ENCODE data around the gene STK11. TPM values are rescaled to one million over a fixed set of nuclear protein-coding genes. Genes with fewer than 3 reads are reported as not detected.

STK11 gene
- total RNA-seq, 2 experiments from 2014 or later, result 76.5 to 78.4 TPM

DNA sequence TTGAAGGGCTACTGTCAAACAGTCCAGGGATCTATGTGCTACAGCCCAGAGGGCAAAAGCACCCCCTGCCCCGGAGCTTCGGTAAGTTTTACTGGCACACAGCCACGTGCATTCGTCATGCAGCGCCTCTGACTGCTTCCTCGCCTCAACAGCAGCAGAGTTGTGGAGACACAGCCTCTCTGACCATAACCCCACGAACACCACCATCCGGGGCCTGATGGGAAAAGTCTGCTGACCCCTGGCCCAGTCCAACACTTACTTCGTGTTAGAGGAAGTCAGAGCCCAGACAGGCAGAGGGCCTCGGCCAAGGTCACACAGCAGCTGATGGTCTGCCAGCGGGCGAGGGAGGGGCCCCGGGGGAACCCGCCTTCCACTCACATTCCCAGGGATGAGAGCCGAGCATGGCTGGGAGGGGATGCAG, 27.1 kb downstream of the STK11 start:
- H3K27ac ChIP-seq (ENCODE audit: low read depth, low read length, poor library complexity, severe bottlenecking), result no peak overlapping the region
- H4K20me1 ChIP-seq (ENCODE audit: insufficient read depth, low read length), result no peaks in the 10 kb centered on the region
- no TSS peak for BruUV-seq (replicated peaks)
- intact Hi-C loops (cut with micrococcal nuclease; ENCODE audit: unreplicated experiment), result no loop called here
- ChIA-PET CTCF (ENCODE audit: unreplicated experiment) (no interaction called here), POLR2A (no interaction called here)
- TF ChIP-seq EZH2phosphoT487 (IDR thresholded peaks at IDR 0.05; ENCODE audit: borderline replicate concordance, low read depth, low read length), result no peak
- TF ChIP-seq CTCF (conservative IDR thresholded peaks at IDR 0.05; ENCODE audit: low read length), result no peak
- no peak for DNase-seq (ENCODE audit: low spot score)
- H3K9me2 ChIP-seq (ENCODE audit: insufficient read depth, low read length), result no peaks in the 10 kb centered on the region
- no peaks in the 10 kb centered on the region for H3K9me3 ChIP-seq (ENCODE audit: low read length)
- peaks cover 8% of the 10 kb centered on the region for H3K36me3 ChIP-seq (ENCODE audit: insufficient read depth, low read length)
- no peaks in the 10 kb centered on the region for H3K4me1 ChIP-seq (ENCODE audit: insufficient read depth, low read length, poor library complexity, severe bottlenecking)
- no peak overlapping the region for H2AFZ ChIP-seq (ENCODE audit: low read length)
- no peak overlapping the region for H3K4me3 ChIP-seq (ENCODE audit: low read depth, low read length, poor library complexity, severe bottlenecking)
- H3K4me2 ChIP-seq (ENCODE audit: low read length), result no peak overlapping the region
- no peaks in the 10 kb centered on the region for H3K79me2 ChIP-seq (ENCODE audit: insufficient read depth, low read depth, low read length)

- BruUV-seq (replicated peaks), result no TSS peak
- Histone ChIP-seq H3K79me2 (ENCODE audit: insufficient read depth, low read depth, low read length) (no peaks in the 10 kb centered on the region), H3K9me2 (ENCODE audit: insufficient read depth, low read length) (no peaks in the 10 kb centered on the region), H3K9me3 (ENCODE audit: low read length) (no peaks in the 10 kb centered on the region), H3K36me3 (ENCODE audit: insufficient read depth, low read length) (peaks cover 2% of the 10 kb centered on the region), H3K4me1 (ENCODE audit: insufficient read depth, low read length, poor library complexity, severe bottlenecking) (no peaks in the 10 kb centered on the region), H3K4me3 (ENCODE audit: low read depth, low read length, poor library complexity, severe bottlenecking) (no peak overlapping the region), H2AFZ (ENCODE audit: low read length) (no peak overlapping the region), H4K20me1 (ENCODE audit: insufficient read depth, low read length) (no peaks in the 10 kb centered on the region), H3K4me2 (ENCODE audit: low read length) (no peak overlapping the region), H3K27ac (ENCODE audit: low read depth, low read length, poor library complexity, severe bottlenecking) (no peak overlapping the region)
- intact Hi-C loops (cut with micrococcal nuclease; ENCODE audit: unreplicated experiment), result no loop called here
- no peak for DNase-seq (ENCODE audit: low spot score)
- POLR2A ChIA-PET, result no interaction called here
- TF ChIP-seq EZH2phosphoT487 (IDR thresholded peaks at IDR 0.05; ENCODE audit: borderline replicate concordance, low read depth, low read length), result no peak
- TF ChIP-seq CTCF (conservative IDR thresholded peaks at IDR 0.05; ENCODE audit: low read length), result no peak
- CTCF ChIA-PET (ENCODE audit: unreplicated experiment), result no interaction called here
Observed at GRCh38 chr19:1233115-1233667, 27.6 kb downstream of the STK11 start.

- Histone ChIP-seq H4K20me1 (ENCODE audit: insufficient read depth, low read length) (no peaks in the 10 kb centered on the region), H3K9me2 (ENCODE audit: insufficient read depth, low read length) (no peaks in the 10 kb centered on the region), H3K4me1 (ENCODE audit: insufficient read depth, low read length, poor library complexity, severe bottlenecking) (no peaks in the 10 kb centered on the region), H2AFZ (ENCODE audit: low read length) (no peak overlapping the region), H3K79me2 (ENCODE audit: insufficient read depth, low read depth, low read length) (no peaks in the 10 kb centered on the region), H3K36me3 (ENCODE audit: insufficient read depth, low read length) (no peaks in the 10 kb centered on the region), H3K9me3 (ENCODE audit: low read length) (no peaks in the 10 kb centered on the region), H3K4me3 (ENCODE audit: low read depth, low read length, poor library complexity, severe bottlenecking) (no peak overlapping the region), H3K4me2 (ENCODE audit: low read length) (no peak overlapping the region), H3K27ac (ENCODE audit: low read depth, low read length, poor library complexity, severe bottlenecking) (no peak overlapping the region)
- no TSS peak for BruUV-seq (replicated peaks)
- ChIA-PET POLR2A (no interaction called here), CTCF (ENCODE audit: unreplicated experiment) (no interaction called here)
- no peak for DNase-seq (ENCODE audit: low spot score)
- intact Hi-C loops (cut with micrococcal nuclease; ENCODE audit: unreplicated experiment), result no loop called here
- TF ChIP-seq EZH2phosphoT487 (IDR thresholded peaks at IDR 0.05; ENCODE audit: borderline replicate concordance, low read depth, low read length) (no peak), CTCF (conservative IDR thresholded peaks at IDR 0.05; ENCODE audit: low read length) (no peak)
Observed at GRCh38 chr19:1234051-1234954, 28.7 kb downstream of the STK11 start.
